GM13977 (cell line): Measurements from ENCODE around the gene CATSPERZ.

Source experiments
- DNase-seq: peaks from one replicate; pipeline ENCODE4 v3.0.0; 2012; ENCODE audit warnings: low spot score
- in situ Hi-C: fragments of 300-500 bp; cut with MboI; formaldehyde crosslinking; loops from one replicate; pipeline ENCODE4 v1.12.0; 2022; ENCODE audit warnings: low sequenced_read_pairs, low pct_unique_long_range_greater_than_20kb, mixed read lengths, inconsistent platforms; ENCODE audit not compliant: unreplicated experiment
- TF ChIP-seq, protein P1 (sequence below): IDR thresholded peaks from 2 replicates; pipeline ENCODE4 v1.5.1; 2012; ENCODE audit warnings: mild to moderate bottlenecking, control low read depth; ENCODE audit not compliant: insufficient read depth; ENCODE audit errors: extremely low read depth, missing control alignments

CATSPERZ gene

GRCh38 chr11:64297699-64298358 lies 2.3 kb upstream of the CATSPERZ start:
- DNase-seq: no peak
- in situ Hi-C loops: no loop called here
- TF ChIP-seq, protein P1, sequence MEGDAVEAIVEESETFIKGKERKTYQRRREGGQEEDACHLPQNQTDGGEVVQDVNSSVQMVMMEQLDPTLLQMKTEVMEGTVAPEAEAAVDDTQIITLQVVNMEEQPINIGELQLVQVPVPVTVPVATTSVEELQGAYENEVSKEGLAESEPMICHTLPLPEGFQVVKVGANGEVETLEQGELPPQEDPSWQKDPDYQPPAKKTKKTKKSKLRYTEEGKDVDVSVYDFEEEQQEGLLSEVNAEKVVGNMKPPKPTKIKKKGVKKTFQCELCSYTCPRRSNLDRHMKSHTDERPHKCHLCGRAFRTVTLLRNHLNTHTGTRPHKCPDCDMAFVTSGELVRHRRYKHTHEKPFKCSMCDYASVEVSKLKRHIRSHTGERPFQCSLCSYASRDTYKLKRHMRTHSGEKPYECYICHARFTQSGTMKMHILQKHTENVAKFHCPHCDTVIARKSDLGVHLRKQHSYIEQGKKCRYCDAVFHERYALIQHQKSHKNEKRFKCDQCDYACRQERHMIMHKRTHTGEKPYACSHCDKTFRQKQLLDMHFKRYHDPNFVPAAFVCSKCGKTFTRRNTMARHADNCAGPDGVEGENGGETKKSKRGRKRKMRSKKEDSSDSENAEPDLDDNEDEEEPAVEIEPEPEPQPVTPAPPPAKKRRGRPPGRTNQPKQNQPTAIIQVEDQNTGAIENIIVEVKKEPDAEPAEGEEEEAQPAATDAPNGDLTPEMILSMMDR: no peak

- DNase-seq: no peak
- in situ Hi-C loops: no loop called here
- TF ChIP-seq, protein P1: no peak
These were observed 952 bp upstream of the CATSPERZ start for GRCh38 chr11:64298966-64299846.

GRCh38 chr11:64303109-64304031 lies 3.2 kb downstream of the CATSPERZ start:
- TF ChIP-seq, protein P1: no peak
- in situ Hi-C loops: no loop called here
- no peak for DNase-seq

DNA sequence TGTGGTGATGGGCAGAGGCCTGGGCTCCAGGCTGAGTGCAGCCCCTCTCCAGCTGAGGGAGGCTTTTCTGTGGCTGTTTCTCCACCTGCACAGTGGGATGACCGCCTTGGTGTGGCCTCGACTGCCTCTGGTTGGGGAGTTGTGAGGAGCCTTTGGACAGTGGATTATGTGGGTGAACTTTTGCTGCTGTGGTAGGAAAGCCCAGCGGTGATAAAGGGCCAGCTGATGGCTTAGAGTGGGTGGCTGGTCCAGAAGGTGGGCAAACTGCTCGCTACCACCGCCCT lies 3.8 kb downstream of the CATSPERZ start:
- TF ChIP-seq, protein P1: no peak
- DNase-seq: no peak
- in situ Hi-C loops: no loop called here

DNA sequence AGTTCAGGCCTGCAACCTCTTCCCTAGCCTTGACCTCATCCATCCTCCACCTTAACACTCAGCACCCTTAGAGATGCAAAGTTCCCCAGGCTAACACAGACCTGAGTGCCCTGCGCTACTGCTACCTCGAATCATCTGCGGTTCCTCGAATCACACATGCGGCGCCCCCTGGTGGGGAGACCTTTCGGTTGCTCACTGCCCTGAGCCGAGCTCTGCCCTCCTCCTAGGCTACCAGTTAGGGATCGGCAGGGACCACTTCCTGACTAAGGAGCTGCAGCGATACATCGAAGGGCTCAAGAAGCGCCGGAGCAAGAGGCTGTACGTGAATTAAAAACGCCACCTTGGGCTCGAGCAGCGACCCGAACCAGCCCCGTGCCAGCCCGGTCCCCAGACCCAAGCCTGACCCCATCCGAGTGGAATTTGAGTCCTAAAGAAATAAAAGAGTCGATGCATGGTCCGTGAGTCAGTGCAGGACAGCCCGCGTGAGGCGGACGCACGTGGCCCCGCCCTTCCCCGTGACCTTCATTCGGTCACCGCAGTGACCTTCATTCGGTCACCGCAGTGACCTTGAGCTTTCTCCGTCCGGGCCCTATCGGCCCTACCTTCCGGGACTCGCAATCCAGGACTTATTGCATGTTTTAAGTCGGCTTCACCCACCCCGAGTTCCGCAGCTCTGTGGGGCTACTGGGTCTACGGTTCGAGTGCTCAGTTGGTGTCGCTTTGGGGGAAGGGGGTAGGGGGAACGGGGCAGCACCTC lies 4.3 kb downstream of the CATSPERZ start:
- peak; percentile 88 for DNase-seq
- in situ Hi-C loops: no loop called here
- TF ChIP-seq, protein P1: peak; percentile 93

- TF ChIP-seq, protein P1: no peak
These were observed 5.0 kb downstream of the CATSPERZ start, which contains the start of gene ESRRA for GRCh38 chr11:64305075-64305690. Gene ESRRA, plus strand, starts transcription at chr11:64305524. Its CDS starts 1,656 bp downstream, at chr11:64307180.

More at GRCh38 chr11:64305075-64305690, 5.0 kb downstream of the CATSPERZ start, which contains the start of gene ESRRA:
- DNase-seq: peak; percentile 100
- in situ Hi-C loops: no loop called here
